Body of pancreas (tissue), 4 donors: ENCODE results near the gene ABHD6. TPM values are rescaled to one million over a fixed set of nuclear protein-coding genes. Genes with fewer than 3 reads are reported as not detected.

ENCODE experiments used
- ATAC-seq: fragments of 150-250 bp; one replicate; pipeline ENCODE4 v1.9.1; 2016
- DNase-seq, 4 donors: peaks; one replicate each; pipeline ENCODE4 v3.0.0-alpha.2; 2019
- H3K27ac ChIP-seq, 4 donors: fragments of 200-600 bp; sonication (generic); 1 replicate in 3 of 4; 2 replicates in 1 of 4; pipeline versions ENCODE4 v1.5.1 to v1.6.1; 2016 to 2019; ENCODE audit warnings: mild to moderate bottlenecking in 1 of 4, mixed read lengths in 1 of 4, moderate library complexity in 1 of 4
- H3K27me3 ChIP-seq, 2 donors: fragments of 200-600 bp; sonication (generic); one replicate each; pipeline ENCODE4 v1.6.0; 2016; ENCODE audit warnings: mild to moderate bottlenecking in 1 of 2
- H3K36me3 ChIP-seq, 2 donors: fragments of 200-600 bp; sonication (generic); replicated peaks in 1 of 2; 2 replicates each; pipeline ENCODE4 v1.5.1; 2016; ENCODE audit warnings: low read depth in 2 of 2; ENCODE audit not compliant: insufficient read depth in 1 of 2
- H3K4me1 ChIP-seq: fragments of 200-600 bp; sonication (generic); one replicate; pipeline ENCODE4 v1.6.0; 2016
- H3K4me3 ChIP-seq, 2 donors: fragments of 200-600 bp; sonication (generic); 1 replicate in 1 of 2; 2 replicates in 1 of 2; pipeline ENCODE4 v1.5.1; 2016 to 2019
- H3K9me3 ChIP-seq, 3 donors: fragments of 200-600 bp; sonication (generic); 1 replicate in 2 of 3; 2 replicates in 1 of 3; pipeline ENCODE4 v1.5.1; 2016
- CTCF ChIP-seq, 7 experiments: fragments of 450-650 bp in 4 of 7; fragments of 200-600 bp in 3 of 7; sonication (generic) in 3 of 7; IDR thresholded peaks; one replicate each; pipeline ENCODE4 v1.5.1; 2016 to 2019; ENCODE audit warnings: antibody characterized with exemption in 7 of 7
- POLR2A ChIP-seq, 3 donors: fragments of 450-650 bp; IDR thresholded peaks; one replicate each; pipeline ENCODE4 v1.6.1; 2016; ENCODE audit warnings: antibody characterized with exemption in 3 of 3, mild to moderate bottlenecking in 2 of 3
- WGBS, 2 donors: methylation state at CpG; one replicate each; pipeline ENCODE4 v1.1.5; 2017; 5-methylcytosine and 5-hydroxymethylcytosine counted together
- intact Hi-C: fragments of 100-400 bp; cut with DNase I; formaldehyde crosslinking; loops from one replicate; pipeline ENCODE4 v1.15.1; 2023
- total RNA-seq, 2 donors: library from RNA; depleted of rRNA; stranded (reverse); fragments of >200 nt; gene quantifications; one replicate each; pipeline ENCODE4 v1.1.0, GENCODE V29; 2016

The ABHD6 gene
- total RNA-seq, 2 donors from 2014 or later: 5.3 to 6.2 TPM

DNA sequence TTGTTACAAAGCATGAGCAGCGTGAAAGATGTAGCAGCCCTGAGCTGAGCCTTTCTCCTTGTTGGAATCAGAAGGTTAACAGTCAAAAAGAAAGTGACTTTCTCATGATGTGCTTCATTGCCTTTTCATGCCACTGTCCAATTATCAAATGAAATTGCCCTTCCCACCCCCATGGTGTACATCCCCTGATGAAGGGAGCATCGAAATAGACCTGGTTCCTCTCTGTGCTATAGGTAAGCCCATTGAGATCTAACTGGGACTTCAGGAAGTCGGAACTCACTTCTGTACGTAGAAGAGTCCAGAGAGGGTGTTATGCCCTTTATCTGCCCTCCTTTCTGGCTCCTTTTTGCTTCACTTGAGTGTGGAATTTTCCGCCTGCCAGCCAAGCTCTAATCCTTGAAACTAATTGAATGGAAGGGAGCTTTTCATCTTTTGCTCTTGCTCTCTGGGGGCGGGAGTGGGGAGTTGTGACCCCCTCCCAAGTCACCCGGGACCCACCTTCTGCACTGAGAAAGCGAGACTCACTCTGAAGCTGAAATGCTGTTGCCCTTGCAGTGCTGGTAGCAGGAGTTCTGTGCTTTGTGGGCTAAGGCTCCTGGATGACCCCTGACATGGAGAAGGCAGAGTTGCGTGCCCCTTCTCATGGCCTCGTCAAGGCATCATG, 20.9 kb downstream of the ABHD6 start:
- DNase-seq (no peak), ATAC-seq (no peak)
- Histone ChIP-seq H3K27me3 (no peaks in the 10 kb centered on the region), H3K4me3 (no peak overlapping the region), H3K9me3 (no peaks in the 10 kb centered on the region), H3K27ac (no peak overlapping the region), H3K4me1 (no peaks in the 10 kb centered on the region), H3K36me3 (no peaks in the 10 kb centered on the region)
- no peak for TF ChIP-seq POLR2A (IDR thresholded peaks at IDR 0.05)
- no peak for TF ChIP-seq CTCF (IDR thresholded peaks at IDR 0.05)
- WGBS, 2 donors: 87% methylated on average over 10 of the region's 10 CpGs
- intact Hi-C loops: no loop called here

GRCh38 chr3:58260261-58260731, 22.7 kb downstream of the ABHD6 start:
- 86 to 87% methylated on average over 6 of the region's 6 CpGs for WGBS, 2 donors
- no peak overlapping the region for H3K27ac ChIP-seq
- no peak for TF ChIP-seq CTCF (IDR thresholded peaks at IDR 0.05)
- H3K27me3 ChIP-seq: no peaks in the 10 kb centered on the region
- H3K36me3 ChIP-seq: no peaks in the 10 kb centered on the region
- H3K4me3 ChIP-seq: no peak overlapping the region
- ATAC-seq: no peak
- no peaks in the 10 kb centered on the region for H3K9me3 ChIP-seq
- no peak for DNase-seq
- H3K4me1 ChIP-seq: no peaks in the 10 kb centered on the region
- intact Hi-C loops: no loop called here

DNA sequence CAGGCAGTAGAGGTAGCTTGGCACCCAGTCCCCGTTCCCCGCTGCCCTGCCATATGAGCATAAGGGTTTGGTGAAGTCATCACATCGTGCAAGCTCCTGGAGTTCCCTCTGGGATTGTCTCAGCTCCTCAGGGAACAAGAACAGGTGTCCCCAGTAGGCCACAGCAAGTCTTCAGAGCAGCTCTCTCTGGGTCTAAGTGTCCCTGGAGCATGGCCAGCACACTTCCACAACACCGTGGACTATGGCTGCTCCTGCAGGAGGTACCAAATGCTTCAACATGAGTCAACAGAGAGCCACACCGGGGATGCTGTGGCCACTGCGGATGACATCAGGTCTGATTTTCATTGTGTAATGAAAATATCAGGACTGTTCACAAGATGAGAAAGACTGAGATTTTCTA, 23.1 kb downstream of the ABHD6 start:
- 73 to 77% methylated on average over 5 to 6 of the region's 6 CpGs for WGBS, 2 donors
- ATAC-seq: no peak
- TF ChIP-seq CTCF (IDR thresholded peaks at IDR 0.05) (no peak), POLR2A (IDR thresholded peaks at IDR 0.05) (no peak)

GRCh38 chr3:58261954-58262666, 24.5 kb downstream of the ABHD6 start:
- TF ChIP-seq POLR2A (IDR thresholded peaks at IDR 0.05) (no peak), CTCF (IDR thresholded peaks at IDR 0.05) (no peak)
- Histone ChIP-seq H3K4me1 (no peaks in the 10 kb centered on the region), H3K36me3 (no peaks in the 10 kb centered on the region), H3K27me3 (no peaks in the 10 kb centered on the region), H3K4me3 (no peak overlapping the region), H3K27ac (no peak overlapping the region), H3K9me3 (no peaks in the 10 kb centered on the region)
- no peak for ATAC-seq
- no peak for DNase-seq
- WGBS, 2 donors: 85 to 86% methylated on average over 3 of the region's 3 CpGs
- intact Hi-C loops: no loop called here

More for the DNA sequence above, 23.1 kb downstream of the ABHD6 start:
- no peaks in the 10 kb centered on the region for H3K36me3 ChIP-seq
- no peak overlapping the region for H3K27ac ChIP-seq
- intact Hi-C loops: no loop called here
- H3K27me3 ChIP-seq: no peaks in the 10 kb centered on the region
- DNase-seq: no peak
- H3K9me3 ChIP-seq: no peaks in the 10 kb centered on the region
- no peak overlapping the region for H3K4me3 ChIP-seq
- H3K4me1 ChIP-seq: no peaks in the 10 kb centered on the region
